ENCODE measurements around the gene NPC2. TPM values are rescaled to one million over a fixed set of nuclear protein-coding genes. Genes with fewer than 3 reads are reported as not detected.

The NPC2 gene
- total and polyA plus RNA-seq, 2 experiments from 2014 or later: 103 to 156 TPM

GRCh38 chr14:74444866-74445265 is 48.2 kb downstream of the NPC2 start:
- in situ Hi-C loops (cut with MboI): no loop called here
- Histone ChIP-seq H3K79me2 (ENCODE audit: insufficient read depth) (no peaks in the 10 kb centered on the region), H4K20me1 (ENCODE audit: insufficient read depth) (no peaks in the 10 kb centered on the region), H3K9me3 (ENCODE audit: low read depth) (no peaks in the 10 kb centered on the region), H3K27ac (no peak overlapping the region), H3K4me3 (no peak overlapping the region), H3K4me1 (ENCODE audit: insufficient read depth) (no peaks in the 10 kb centered on the region), H3K36me3 (ENCODE audit: low read depth) (no peaks in the 10 kb centered on the region), H3K9me2 (ENCODE audit: insufficient read depth) (no peaks in the 10 kb centered on the region), H3K27me3 (replicated peaks; ENCODE audit: insufficient read depth) (peaks cover 69% of the 10 kb centered on the region), H2AFZ (no peak overlapping the region), H3K9ac (no peak overlapping the region), H3K4me2 (ENCODE audit: unreplicated experiment) (no peak overlapping the region), H3F3A (ENCODE audit: insufficient read depth) (no peaks in the 10 kb centered on the region)
- 10 to 22% methylated on average over 3 of the region's 3 CpGs for WGBS, 2 experiments (ENCODE audit: low coverage in 1 of 2, low lambda C conversion rate in 2 of 2, missing lambda C conversion rate in 2 of 2)
- TF ChIP-seq EZH2 (IDR thresholded peaks at IDR 0.05; ENCODE audit: insufficient read depth, poor library complexity, severe bottlenecking): no peak
- TF ChIP-seq EZH2phosphoT487 (IDR thresholded peaks at IDR 0.05; ENCODE audit: insufficient read depth, low read depth): no peak
- no peak for DNase-seq

GRCh38 chr14:74442757-74443156 is 50.3 kb downstream of the NPC2 start:
- Histone ChIP-seq H3K9ac (no peak overlapping the region), H3K27me3 (replicated peaks; ENCODE audit: insufficient read depth) (peaks cover 62% of the 10 kb centered on the region)

GRCh38 chr14:74441113-74441512 is 52.0 kb downstream of the NPC2 start:
- DNase-seq: no peak
- in situ Hi-C loops (cut with MboI): no loop called here
- H3K4me1 ChIP-seq (ENCODE audit: insufficient read depth): no peaks in the 10 kb centered on the region
- no peaks in the 10 kb centered on the region for H3K9me3 ChIP-seq (ENCODE audit: low read depth)
- no peaks in the 10 kb centered on the region for H3K79me2 ChIP-seq (ENCODE audit: insufficient read depth)
- H3K27ac ChIP-seq: no peak overlapping the region
- H3K27me3 ChIP-seq (replicated peaks; ENCODE audit: insufficient read depth): peaks cover 58% of the 10 kb centered on the region
- H3F3A ChIP-seq (ENCODE audit: insufficient read depth): no peaks in the 10 kb centered on the region
- 53 to 59% methylated on average over 3 of the region's 3 CpGs for WGBS, 2 experiments (ENCODE audit: low coverage in 1 of 2, low lambda C conversion rate in 2 of 2, missing lambda C conversion rate in 2 of 2)
- no peak for TF ChIP-seq EZH2 (IDR thresholded peaks at IDR 0.05; ENCODE audit: insufficient read depth, poor library complexity, severe bottlenecking)
- TF ChIP-seq EZH2phosphoT487 (IDR thresholded peaks at IDR 0.05; ENCODE audit: insufficient read depth, low read depth): no peak
- H3K9ac ChIP-seq: no peak overlapping the region
- H3K4me3 ChIP-seq: no peak overlapping the region
- H3K9me2 ChIP-seq (ENCODE audit: insufficient read depth): no peaks in the 10 kb centered on the region
- no peaks in the 10 kb centered on the region for H3K36me3 ChIP-seq (ENCODE audit: low read depth)
- no peaks in the 10 kb centered on the region for H4K20me1 ChIP-seq (ENCODE audit: insufficient read depth)
- H2AFZ ChIP-seq: no peak overlapping the region
- H3K4me2 ChIP-seq (ENCODE audit: unreplicated experiment): no peak overlapping the region

More at GRCh38 chr14:74442757-74443156, 50.3 kb downstream of the NPC2 start:
- no peaks in the 10 kb centered on the region for H3K9me3 ChIP-seq (ENCODE audit: low read depth)
- H3K27ac ChIP-seq: no peak overlapping the region
- H3K4me1 ChIP-seq (ENCODE audit: insufficient read depth): no peaks in the 10 kb centered on the region
- no peak for DNase-seq
- no peaks in the 10 kb centered on the region for H3F3A ChIP-seq (ENCODE audit: insufficient read depth)
- in situ Hi-C loops (cut with MboI): no loop called here
- H3K9me2 ChIP-seq (ENCODE audit: insufficient read depth): no peaks in the 10 kb centered on the region
- TF ChIP-seq EZH2 (IDR thresholded peaks at IDR 0.05; ENCODE audit: insufficient read depth, poor library complexity, severe bottlenecking) (no peak), EZH2phosphoT487 (IDR thresholded peaks at IDR 0.05; ENCODE audit: insufficient read depth, low read depth) (no peak)
- no peak overlapping the region for H3K4me3 ChIP-seq
- H3K4me2 ChIP-seq (ENCODE audit: unreplicated experiment): no peak overlapping the region
- H2AFZ ChIP-seq: no peak overlapping the region
- no peaks in the 10 kb centered on the region for H3K79me2 ChIP-seq (ENCODE audit: insufficient read depth)
- no peaks in the 10 kb centered on the region for H4K20me1 ChIP-seq (ENCODE audit: insufficient read depth)
- H3K36me3 ChIP-seq (ENCODE audit: low read depth): no peaks in the 10 kb centered on the region

DNA sequence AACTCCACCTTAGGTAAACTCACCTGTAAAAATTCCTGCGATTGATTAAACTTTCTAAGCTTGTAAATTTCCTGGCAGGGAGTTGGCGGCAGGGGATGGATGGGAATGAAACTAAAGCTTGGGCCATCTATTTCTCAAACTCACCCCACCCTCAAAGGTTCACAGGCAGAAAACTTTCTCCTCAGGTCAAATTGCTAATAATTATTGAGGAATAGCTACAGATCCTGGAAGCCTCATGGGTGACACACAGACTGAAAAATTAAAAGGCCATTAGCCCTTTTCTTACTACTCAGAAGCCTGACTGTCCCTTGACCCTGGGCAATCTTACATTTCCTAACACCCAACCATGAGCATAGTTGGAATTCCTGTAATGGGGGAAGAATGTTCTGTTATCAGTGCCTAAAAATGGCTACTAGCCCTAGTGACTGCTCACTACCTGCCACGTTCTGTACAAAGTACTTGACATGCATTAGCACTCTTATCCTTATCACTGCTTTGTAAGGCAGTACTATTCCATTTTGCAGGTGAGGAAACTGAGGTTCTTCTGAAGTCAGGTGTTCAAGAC is 54.7 kb downstream of the NPC2 start:
- Histone ChIP-seq H3K36me3 (ENCODE audit: low read depth) (no peaks in the 10 kb centered on the region), H3K9me2 (ENCODE audit: insufficient read depth) (no peaks in the 10 kb centered on the region), H3K4me3 (no peak overlapping the region), H3K79me2 (ENCODE audit: insufficient read depth) (no peaks in the 10 kb centered on the region), H3K27ac (no peak overlapping the region), H3K9ac (no peak overlapping the region), H3F3A (ENCODE audit: insufficient read depth) (no peaks in the 10 kb centered on the region), H4K20me1 (ENCODE audit: insufficient read depth) (no peaks in the 10 kb centered on the region), H2AFZ (no peak overlapping the region), H3K9me3 (ENCODE audit: low read depth) (no peaks in the 10 kb centered on the region), H3K27me3 (replicated peaks; ENCODE audit: insufficient read depth) (peaks cover 51% of the 10 kb centered on the region), H3K4me2 (ENCODE audit: unreplicated experiment) (no peak overlapping the region), H3K4me1 (ENCODE audit: insufficient read depth) (no peaks in the 10 kb centered on the region)
- TF ChIP-seq EZH2 (IDR thresholded peaks at IDR 0.05; ENCODE audit: insufficient read depth, poor library complexity, severe bottlenecking) (no peak), EZH2phosphoT487 (IDR thresholded peaks at IDR 0.05; ENCODE audit: insufficient read depth, low read depth) (no peak)
- no peak for DNase-seq
- in situ Hi-C loops (cut with MboI): no loop called here
- WGBS, 2 experiments (ENCODE audit: low coverage in 1 of 2, low lambda C conversion rate in 2 of 2, missing lambda C conversion rate in 2 of 2): 75 to 80% methylated on average over 3 of the region's 3 CpGs
